Measurements from ENCODE around the gene PGLYRP2.
"Not testable (repeated sequence)": the region's sequence is repeated elsewhere in the genome, so short reads cannot be mapped to it uniquely, and the experiment has no call there.

Gene PGLYRP2

DNA sequence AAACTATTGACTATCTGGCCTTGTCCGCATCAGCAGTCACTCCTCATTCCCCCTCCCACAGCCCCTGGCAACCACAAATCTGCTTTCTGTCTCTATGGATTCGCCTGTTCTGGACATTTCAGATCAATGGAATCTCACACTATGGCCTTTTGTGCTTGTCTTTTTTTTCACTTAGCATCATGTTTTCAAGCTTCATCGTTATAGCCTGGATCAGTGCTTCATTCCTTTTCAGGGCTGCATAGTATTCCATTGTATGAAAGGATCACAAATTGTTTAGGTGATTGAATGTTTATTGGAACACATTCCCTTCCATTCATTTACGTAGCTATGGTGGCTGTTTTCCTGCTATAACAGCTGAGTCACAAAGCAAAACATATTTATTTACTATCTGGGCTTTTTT lies 7.7 kb upstream of the PGLYRP2 start:
- ChIA-PET POLR2A (no interaction called here), CTCF (no interaction called here)
- Histone ChIP-seq H3K27ac (ENCODE audit: extremely low read depth, low read depth, low read length) (no peak overlapping the region), H3K9me3 (ENCODE audit: control insufficient read depth, insufficient read depth, low read depth, low read length) (no peaks in the 10 kb centered on the region), H3K4me1 (ENCODE audit: control insufficient read depth, insufficient read depth, low read length) (no peaks in the 10 kb centered on the region), H3K4me3 (ENCODE audit: low read depth, low read length) (no peak overlapping the region), H3K36me3 (ENCODE audit: control insufficient read depth in 2 of 2, insufficient read depth in 1 of 2, low read length in 2 of 2) (no peaks in the 10 kb centered on the region)
- TF ChIP-seq ZNF629 (tag by site-specific recombination; IDR thresholded peaks at IDR 0.05): no peak
- peak; percentile 85 for TF ChIP-seq ZNF146 (tag by site-specific recombination; IDR thresholded peaks at IDR 0.05)
- no peak for TF ChIP-seq ZFP3 (tag by site-specific recombination; IDR thresholded peaks at IDR 0.05; ENCODE audit: low read depth)
- TF ChIP-seq, protein P1, sequence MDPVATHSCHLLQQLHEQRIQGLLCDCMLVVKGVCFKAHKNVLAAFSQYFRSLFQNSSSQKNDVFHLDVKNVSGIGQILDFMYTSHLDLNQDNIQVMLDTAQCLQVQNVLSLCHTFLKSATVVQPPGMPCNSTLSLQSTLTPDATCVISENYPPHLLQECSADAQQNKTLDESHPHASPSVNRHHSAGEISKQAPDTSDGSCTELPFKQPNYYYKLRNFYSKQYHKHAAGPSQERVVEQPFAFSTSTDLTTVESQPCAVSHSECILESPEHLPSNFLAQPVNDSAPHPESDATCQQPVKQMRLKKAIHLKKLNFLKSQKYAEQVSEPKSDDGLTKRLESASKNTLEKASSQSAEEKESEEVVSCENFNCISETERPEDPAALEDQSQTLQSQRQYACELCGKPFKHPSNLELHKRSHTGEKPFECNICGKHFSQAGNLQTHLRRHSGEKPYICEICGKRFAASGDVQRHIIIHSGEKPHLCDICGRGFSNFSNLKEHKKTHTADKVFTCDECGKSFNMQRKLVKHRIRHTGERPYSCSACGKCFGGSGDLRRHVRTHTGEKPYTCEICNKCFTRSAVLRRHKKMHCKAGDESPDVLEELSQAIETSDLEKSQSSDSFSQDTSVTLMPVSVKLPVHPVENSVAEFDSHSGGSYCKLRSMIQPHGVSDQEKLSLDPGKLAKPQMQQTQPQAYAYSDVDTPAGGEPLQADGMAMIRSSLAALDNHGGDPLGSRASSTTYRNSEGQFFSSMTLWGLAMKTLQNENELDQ (tag by site-specific recombination; IDR thresholded peaks at IDR 0.05; ENCODE audit: low read depth): no peak
- TF ChIP-seq, protein P2, sequence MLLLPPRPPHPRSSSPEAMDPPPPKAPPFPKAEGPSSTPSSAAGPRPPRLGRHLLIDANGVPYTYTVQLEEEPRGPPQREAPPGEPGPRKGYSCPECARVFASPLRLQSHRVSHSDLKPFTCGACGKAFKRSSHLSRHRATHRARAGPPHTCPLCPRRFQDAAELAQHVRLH (tag by site-specific recombination; IDR thresholded peaks at IDR 0.05): peak; percentile 32; the same call in 1 of the 2 replicates
- TF ChIP-seq ZNF221 (tag by site-specific recombination; IDR thresholded peaks at IDR 0.05; ENCODE audit: borderline replicate concordance): no peak
- no peak for TF ChIP-seq ZNF174 (tag by site-specific recombination; IDR thresholded peaks at IDR 0.05)
- TF ChIP-seq ZNF544 (tag by site-specific recombination; IDR thresholded peaks at IDR 0.05): no peak
- TF ChIP-seq, protein P3, sequence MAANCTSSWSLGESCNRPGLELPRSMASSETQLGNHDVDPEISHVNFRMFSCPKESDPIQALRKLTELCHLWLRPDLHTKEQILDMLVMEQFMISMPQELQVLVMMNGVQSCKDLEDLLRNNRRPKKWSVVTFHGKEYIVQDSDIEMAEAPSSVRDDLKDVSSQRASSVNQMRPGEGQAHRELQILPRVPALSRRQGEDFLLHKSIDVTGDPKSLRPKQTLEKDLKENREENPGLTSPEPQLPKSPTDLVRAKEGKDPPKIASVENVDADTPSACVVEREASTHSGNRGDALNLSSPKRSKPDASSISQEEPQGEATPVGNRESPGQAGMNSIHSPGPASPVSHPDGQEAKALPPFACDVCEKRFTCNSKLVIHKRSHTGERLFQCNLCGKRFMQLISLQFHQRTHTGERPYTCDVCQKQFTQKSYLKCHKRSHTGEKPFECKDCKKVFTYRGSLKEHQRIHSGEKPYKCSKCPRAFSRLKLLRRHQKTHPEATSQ (tag by site-specific recombination; IDR thresholded peaks at IDR 0.05): no peak
- no peak for TF ChIP-seq SP3 (tag by site-specific recombination; IDR thresholded peaks at IDR 0.05)
- TF ChIP-seq ZNF549 (tag by site-specific recombination; IDR thresholded peaks at IDR 0.05): no peak
- TF ChIP-seq, protein P4, sequence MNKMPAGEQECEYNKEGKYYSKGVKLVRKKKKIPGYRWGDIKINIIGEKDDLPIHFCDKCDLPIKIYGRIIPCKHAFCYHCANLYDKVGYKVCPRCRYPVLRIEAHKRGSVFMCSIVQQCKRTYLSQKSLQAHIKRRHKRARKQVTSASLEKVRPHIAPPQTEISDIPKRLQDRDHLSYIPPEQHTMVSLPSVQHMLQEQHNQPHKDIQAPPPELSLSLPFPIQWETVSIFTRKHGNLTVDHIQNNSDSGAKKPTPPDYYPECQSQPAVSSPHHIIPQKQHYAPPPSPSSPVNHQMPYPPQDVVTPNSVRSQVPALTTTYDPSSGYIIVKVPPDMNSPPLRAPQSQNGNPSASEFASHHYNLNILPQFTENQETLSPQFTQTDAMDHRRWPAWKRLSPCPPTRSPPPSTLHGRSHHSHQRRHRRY (tag by site-specific recombination; IDR thresholded peaks at IDR 0.05): no peak

DNA sequence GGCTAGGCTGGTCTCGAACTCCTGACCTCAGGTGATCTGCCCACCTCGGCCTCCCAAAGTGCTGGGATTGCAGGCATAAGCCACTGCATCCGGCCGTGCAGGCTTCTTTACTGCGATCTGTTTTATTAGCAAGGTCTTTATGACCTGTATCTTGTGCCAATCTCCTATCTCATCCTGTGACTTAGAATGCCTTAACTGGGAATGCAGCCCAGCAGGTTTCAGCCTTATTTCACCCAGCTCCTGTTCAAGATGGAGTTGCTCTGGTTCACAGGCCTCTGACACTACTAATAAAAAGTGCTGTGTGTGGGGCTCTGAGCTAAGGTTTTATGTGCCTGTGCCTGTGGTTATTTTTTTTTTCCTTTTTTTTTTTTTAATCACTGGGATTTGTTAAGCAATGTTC lies 6.5 kb upstream of the PGLYRP2 start:
- H3K4me1 ChIP-seq (ENCODE audit: control insufficient read depth, insufficient read depth, low read length); H3K27ac ChIP-seq (ENCODE audit: extremely low read depth, low read depth, low read length); POLR2A ChIA-PET; H3K9me3 ChIP-seq (ENCODE audit: control insufficient read depth, insufficient read depth, low read depth, low read length); H3K4me3 ChIP-seq (ENCODE audit: low read depth, low read length); H3K36me3 ChIP-seq (ENCODE audit: control insufficient read depth in 2 of 2, insufficient read depth in 1 of 2, low read length in 2 of 2); CTCF ChIA-PET: not testable (repeated sequence)

DNA sequence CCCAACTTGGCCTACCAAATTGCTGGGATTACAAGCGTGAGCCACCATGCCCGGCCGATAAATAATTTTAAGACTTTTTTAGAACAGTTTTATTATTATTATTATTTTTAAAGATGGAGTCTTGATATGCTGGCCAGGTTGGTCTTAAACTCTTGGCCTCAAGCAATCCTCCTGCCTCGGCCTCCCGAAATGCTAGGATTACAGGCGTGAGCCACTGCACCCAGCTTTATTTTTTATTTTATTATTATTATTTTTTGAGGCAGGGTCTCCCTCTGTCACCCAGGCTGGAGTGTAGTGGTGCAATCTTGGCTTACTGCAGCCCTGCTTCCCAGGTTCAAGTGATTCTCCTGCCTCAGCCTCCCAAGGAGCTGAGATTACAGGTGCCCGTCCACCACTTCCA lies 1.7 kb upstream of the PGLYRP2 start:
- H3K36me3 ChIP-seq (ENCODE audit: control insufficient read depth in 2 of 2, insufficient read depth in 1 of 2, low read length in 2 of 2); POLR2A ChIA-PET; H3K9me3 ChIP-seq (ENCODE audit: control insufficient read depth, insufficient read depth, low read depth, low read length); H3K4me1 ChIP-seq (ENCODE audit: control insufficient read depth, insufficient read depth, low read length); H3K4me3 ChIP-seq (ENCODE audit: low read depth, low read length); H3K27ac ChIP-seq (ENCODE audit: extremely low read depth, low read depth, low read length): not testable (repeated sequence)
- CTCF ChIA-PET: interaction anchor here (0.7 kb wide), 1 partner anchor 67 kb away, joined by 3 read pairs; no protein-coding TSS in a partner anchor

DNA sequence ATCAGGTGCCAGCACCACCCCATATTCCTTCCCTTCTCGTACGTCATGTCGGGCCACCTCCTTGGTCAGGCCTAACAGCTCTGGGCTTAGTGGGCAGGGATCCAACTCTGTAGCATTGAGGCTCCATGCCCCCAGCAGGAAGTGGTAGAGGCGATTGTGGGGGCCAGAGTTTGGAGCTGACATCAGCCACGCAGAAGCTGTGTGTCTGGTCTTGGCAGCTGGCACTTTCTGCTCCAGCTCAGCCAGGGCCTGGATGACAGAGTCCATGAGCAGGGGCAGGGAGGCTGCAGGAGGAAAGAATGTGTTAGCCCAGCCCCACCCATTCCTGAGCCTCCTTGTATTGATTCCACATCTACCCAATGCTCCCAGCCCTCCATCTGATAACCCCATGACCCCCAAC lies 3.0 kb downstream of the PGLYRP2 start:
- POLR2A ChIA-PET: no interaction called here
- H3K9me3 ChIP-seq (ENCODE audit: control insufficient read depth, insufficient read depth, low read depth, low read length): no peaks in the 10 kb centered on the region
- no peak overlapping the region for H3K4me3 ChIP-seq (ENCODE audit: low read depth, low read length)
- no peaks in the 10 kb centered on the region for H3K4me1 ChIP-seq (ENCODE audit: control insufficient read depth, insufficient read depth, low read length)
- CTCF ChIA-PET: no interaction called here
- H3K36me3 ChIP-seq (ENCODE audit: control insufficient read depth in 2 of 2, insufficient read depth in 1 of 2, low read length in 2 of 2): no peaks in the 10 kb centered on the region
- H3K27ac ChIP-seq (ENCODE audit: extremely low read depth, low read depth, low read length): no peak overlapping the region
- TF ChIP-seq ZFP69B (tag by site-specific recombination; IDR thresholded peaks at IDR 0.05) (no peak), ZNF830 (tag by site-specific recombination; IDR thresholded peaks at IDR 0.05; ENCODE audit: low read depth) (no peak), ZNF391 (tag by site-specific recombination; IDR thresholded peaks at IDR 0.05; ENCODE audit: borderline replicate concordance, low read depth) (no peak), ZNF155 (tag by site-specific recombination; IDR thresholded peaks at IDR 0.05) (no peak), ZFHX2 (tag by site-specific recombination; conservative IDR thresholded peaks at IDR 0.05) (no peak), ZNF292 (tag by site-specific recombination; IDR thresholded peaks at IDR 0.05; ENCODE audit: borderline replicate concordance, low read depth) (no peak), ZNF48 (tag by site-specific recombination; IDR thresholded peaks at IDR 0.05) (no peak), ZNF558 (tag by site-specific recombination; IDR thresholded peaks at IDR 0.05) (no peak)
- TF ChIP-seq, protein P5, sequence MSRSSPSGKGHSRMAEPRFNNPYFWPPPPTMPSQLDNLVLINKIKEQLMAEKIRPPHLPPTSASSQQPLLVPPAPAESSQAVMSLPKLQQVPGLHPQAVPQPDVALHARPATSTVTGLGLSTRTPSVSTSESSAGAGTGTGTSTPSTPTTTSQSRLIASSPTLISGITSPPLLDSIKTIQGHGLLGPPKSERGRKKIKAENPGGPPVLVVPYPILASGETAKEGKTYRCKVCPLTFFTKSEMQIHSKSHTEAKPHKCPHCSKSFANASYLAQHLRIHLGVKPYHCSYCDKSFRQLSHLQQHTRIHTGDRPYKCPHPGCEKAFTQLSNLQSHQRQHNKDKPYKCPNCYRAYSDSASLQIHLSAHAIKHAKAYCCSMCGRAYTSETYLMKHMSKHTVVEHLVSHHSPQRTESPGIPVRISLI (tag by site-specific recombination; IDR thresholded peaks at IDR 0.05): no peak
- TF ChIP-seq, protein P6, sequence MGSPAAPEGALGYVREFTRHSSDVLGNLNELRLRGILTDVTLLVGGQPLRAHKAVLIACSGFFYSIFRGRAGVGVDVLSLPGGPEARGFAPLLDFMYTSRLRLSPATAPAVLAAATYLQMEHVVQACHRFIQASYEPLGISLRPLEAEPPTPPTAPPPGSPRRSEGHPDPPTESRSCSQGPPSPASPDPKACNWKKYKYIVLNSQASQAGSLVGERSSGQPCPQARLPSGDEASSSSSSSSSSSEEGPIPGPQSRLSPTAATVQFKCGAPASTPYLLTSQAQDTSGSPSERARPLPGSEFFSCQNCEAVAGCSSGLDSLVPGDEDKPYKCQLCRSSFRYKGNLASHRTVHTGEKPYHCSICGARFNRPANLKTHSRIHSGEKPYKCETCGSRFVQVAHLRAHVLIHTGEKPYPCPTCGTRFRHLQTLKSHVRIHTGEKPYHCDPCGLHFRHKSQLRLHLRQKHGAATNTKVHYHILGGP (tag by site-specific recombination; IDR thresholded peaks at IDR 0.05): no peak
